ENCODE data around the gene NACC2.
"Not testable (repeated sequence)": the region's sequence is repeated elsewhere in the genome, so short reads cannot be mapped to it uniquely, and the experiment has no call there.

NACC2 gene

DNA sequence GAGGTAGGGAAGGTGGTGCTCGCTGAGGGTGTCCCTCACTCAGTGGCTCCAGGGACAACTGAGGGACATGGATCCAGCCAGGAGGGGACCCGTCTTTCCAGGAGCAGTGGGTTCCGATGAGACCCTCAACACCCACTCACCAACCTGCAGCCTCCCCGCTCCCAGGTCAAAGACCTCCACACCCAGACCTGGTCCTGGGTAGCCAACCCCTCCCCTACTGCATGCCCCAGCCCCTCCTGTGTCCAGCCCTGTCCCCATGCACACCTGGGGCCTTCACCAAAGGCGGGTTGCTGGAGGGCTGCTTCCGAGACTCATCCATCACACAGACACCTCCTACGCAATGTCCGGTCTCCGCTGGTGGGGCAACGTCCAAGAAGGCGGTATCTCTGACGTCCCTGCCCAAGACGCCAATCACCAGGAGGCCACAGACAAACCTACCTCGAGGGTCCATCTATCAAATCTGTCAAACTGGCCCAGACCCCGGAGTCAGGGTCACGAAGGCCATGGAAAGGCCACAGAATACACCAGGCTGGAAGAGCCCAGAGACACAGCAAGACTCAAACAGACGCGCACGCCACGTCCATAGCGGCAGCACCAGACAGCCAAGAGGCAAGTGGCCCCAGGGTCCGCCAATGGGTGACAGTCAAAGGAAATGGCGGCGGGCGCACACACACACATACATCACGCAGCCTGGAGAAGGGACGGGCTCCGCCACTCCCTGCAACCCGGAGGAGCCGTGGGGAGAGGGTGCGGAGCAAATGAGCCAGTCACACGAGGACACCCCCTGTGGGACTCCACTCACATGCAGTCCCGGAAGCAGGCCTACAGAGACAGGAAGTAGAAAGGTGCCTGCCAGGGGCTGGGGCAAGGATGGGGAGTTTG is 10.8 kb downstream of the NACC2 start:
- no peak for DNase-seq (ENCODE audit: low read depth)
- H3K4me3 ChIP-seq (ENCODE audit: low read depth, low read length): no peak overlapping the region

DNA sequence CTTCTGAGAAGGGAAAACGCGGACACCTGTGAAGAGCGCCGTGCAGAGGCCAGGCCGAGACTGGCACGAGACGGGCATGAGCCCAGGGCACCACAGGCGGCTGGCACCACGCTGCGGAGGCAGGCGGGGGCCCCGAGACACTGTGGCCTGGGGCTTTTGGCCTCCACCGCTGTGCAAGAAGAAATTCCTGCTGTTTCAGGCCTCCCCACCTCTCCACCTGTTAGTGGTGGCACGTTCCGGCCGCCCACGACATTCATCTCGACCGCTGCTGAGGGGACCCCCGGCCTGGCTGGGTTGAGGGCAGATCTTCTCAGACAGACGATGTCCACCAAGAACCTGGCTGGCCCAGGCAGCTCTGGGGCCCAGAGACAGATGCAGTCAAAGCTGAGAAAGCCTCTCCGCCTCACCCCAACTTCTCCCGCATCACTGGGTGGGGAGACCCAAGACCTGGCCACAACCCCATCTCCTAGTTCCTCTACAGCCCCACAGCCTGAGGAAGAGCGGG is 11.5 kb downstream of the NACC2 start:
- DNase-seq (ENCODE audit: low read depth): no peak

DNA sequence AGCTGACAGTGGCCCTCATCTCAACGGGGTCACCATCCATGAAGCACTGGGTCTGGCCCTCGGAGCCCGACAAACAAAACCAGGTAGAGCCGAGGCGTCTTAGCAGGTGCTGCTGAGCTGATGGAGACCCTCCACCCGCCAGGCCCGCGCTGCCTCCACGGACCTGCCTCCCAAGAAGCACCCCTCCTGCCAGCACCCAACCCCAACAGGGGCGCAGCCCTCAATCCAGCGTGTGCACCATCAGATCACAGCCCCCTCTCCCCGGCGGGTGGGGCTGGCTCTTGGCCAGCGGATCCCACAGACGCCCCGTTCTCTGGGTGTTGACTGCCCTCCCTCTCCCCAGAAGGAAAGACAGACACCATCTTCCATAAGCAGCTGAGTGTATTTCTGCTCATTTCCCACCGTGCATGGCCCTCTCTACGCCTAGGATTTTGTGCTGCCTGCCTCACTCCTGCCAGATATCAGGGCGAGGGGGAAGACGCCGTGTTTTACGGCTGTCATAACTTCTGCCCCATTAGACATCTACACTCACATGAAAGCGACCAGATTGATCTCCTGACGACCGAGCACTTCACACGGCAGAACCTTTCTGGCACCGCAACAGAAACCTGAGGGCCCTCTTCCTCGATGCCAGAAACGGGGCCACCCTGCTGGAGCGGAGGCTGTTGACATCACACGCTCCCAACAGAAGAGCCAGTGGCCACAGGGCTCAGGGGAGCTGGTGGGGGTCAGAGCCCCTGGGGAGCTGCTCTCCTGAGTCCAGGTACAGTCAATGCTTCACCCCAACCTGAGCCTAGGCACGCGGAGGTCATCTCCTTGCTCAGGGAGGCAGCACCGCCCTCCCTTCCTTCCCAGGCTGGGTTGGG is 12.4 kb downstream of the NACC2 start:
- no peak overlapping the region for H3K4me3 ChIP-seq (ENCODE audit: low read depth, low read length)
- DNase-seq (ENCODE audit: low read depth): no peak

More for the DNA sequence above, 11.5 kb downstream of the NACC2 start:
- H3K4me3 ChIP-seq (ENCODE audit: low read depth, low read length): no peak overlapping the region

DNA sequence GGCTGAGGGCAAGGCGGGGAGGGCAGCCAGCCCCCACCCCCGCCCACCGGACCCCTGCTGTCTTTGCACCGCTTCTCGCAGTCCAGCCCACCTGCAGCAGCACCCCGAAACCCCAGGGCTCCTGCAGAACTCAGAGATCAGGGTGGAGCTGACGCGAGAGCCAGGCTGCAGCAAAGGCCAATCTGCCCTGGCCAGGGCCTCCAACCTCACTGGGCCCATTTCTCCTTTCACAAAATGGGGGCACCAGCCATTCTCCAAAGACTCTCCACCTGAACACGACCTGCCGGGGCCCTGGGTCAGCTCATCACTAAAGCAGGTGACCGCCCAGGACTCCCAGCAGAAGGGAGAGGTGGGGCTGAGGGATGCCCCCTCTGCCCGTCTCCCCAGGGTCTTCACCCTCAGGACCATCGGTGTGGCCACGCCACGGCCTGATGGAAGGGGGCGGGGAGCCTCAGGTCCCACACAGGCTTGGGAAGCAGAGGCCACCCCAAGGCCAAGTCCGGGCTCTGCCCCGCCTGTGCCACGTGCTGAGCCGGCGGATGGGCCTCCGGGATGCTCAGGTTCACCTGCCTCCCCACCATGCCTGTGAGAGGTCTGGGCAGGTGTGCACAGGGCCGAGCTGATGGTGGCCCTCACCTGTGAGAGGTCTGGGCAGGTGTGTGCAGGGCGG is 13.1 kb downstream of the NACC2 start:
- no peak for DNase-seq (ENCODE audit: low read depth)

DNA sequence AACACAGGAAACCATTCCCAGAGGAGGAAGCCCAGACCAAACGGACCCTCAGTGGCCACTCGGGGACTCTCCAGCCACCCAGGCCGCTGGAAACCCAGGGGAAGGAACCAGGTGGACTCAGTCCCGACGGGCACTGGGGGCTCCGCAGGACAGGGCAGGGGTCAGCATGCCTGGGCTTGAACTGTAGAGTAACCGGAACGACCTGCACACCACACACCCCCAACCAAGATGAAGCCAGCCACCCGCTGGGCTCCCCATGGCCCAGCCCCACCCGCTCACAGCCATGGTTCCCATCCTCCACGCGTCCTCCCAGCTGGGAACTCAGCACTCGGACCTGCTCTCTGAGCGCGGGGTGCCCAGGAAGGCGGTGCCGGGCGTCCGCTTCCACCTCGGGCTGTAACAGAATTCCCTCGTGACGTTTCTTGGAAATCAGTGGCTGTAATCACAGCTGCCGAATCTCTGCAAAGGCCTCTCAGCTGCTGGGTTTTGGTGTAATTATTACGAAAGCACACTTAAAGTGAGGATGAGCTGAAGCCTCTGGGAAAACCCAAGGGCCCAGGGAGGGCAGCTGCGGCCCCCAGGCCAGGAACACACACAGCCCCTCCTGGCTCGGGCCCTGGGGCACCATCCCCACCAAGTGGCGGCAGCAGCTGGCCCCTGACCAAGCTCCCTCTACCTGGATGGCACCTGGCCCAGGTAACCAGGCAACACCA is 13.8 kb downstream of the NACC2 start:
- peak; percentile 30 for DNase-seq (ENCODE audit: low read depth)
- no peak overlapping the region for H3K4me3 ChIP-seq (ENCODE audit: low read depth, low read length)

More for the DNA sequence above, 13.1 kb downstream of the NACC2 start:
- no peak overlapping the region for H3K4me3 ChIP-seq (ENCODE audit: low read depth, low read length)

DNA sequence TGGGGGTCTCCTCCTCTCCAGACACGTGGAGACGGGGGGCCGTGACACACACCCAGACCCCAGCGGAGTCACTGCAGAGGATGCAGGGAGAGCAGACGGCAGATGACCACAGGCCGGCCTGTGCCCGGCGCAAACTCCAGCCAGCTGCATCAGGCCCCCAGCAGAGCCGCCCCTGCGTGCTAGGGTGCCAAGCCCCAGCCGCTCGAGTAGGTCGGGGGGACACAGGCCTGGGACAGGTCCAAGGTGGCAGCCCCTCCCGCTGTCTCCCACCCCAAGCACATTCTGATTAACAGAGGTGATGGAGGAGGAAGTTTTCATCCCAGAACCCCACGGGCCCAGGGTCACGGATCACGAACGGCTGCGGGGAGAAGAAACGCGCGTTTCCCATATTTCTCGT is 14.4 kb downstream of the NACC2 start:
- H3K4me3 ChIP-seq (ENCODE audit: low read depth, low read length): no peak overlapping the region
- DNase-seq (ENCODE audit: low read depth): no peak

DNA sequence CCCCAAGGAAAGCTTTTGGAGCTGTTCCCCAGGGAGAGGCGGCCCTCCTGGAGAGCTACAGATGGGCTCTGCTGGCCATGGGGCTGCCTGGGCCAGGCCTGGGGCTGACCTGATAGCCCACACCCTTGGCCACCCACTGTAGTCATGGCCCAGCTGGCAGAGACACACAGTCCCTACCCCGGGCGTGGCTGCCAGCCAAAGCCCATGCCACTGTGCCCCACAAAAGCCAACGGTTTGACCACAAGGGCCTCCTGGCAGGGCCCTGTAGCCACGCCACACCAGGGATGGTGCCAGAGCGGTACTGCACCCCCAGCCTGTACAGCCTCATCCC is 15.2 kb downstream of the NACC2 start:
- no peak overlapping the region for H3K4me3 ChIP-seq (ENCODE audit: low read depth, low read length)
- DNase-seq (ENCODE audit: low read depth): no peak

DNA sequence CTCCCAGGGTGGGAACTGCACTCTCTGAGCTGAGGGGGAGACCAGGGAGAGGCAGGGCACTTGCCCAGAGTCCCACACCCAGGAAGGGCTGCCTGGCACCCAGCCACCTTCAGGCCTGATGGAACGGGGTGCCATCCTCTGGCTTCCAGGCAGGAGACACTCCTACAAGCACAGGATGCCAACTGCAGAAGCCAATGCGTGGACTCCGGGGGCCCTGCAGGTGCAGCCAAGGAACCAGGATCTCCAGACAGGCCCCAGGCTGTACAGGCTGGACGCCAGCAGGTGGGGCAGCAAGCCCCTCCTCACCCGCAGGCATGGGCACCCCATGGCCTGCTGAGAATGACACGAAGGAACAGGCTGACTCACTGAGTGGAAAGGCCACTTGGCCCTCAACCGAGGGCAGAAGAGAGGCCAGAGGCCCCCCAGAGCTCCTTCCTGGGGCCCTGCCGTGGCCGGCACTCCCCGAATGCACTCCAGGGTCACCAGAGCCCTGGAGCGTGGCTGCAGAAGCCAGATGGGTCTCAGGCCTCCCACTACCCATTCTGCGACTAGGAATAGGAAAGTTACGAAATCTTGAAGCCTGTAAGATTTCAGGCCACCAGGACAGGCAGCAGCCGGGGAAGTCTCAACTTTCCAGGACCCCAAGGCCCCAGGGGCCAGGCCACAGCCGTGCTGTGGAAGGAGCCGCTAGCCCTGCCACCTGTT is 15.7 kb downstream of the NACC2 start:
- no peak for DNase-seq (ENCODE audit: low read depth)
- H3K4me3 ChIP-seq (ENCODE audit: low read depth, low read length): no peak overlapping the region

DNA sequence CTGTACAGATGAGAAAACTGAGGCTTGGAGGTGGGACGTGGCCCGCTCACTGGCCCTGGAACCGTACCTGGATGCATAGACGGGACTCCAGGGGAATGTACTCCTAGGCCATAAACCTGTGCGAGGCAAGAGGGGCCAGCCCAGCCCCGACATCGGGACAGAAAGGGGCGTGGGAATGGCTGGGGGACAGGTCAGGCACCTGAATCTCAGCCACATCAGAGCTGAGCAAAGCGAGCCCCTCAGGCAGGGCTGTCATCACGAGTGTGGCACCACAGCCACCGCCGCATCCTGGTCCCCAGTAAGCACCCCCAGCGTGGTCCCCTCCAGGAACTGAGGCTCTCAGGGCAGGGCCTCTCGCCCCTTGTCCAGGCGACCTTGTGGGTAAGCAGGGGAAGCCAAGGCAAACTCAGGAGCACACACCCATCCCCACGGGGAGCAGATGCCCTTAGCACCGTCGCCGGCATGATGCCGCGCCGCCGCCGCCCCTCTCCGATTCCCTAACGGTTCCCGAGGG is 16.5 kb downstream of the NACC2 start:
- H3K4me3 ChIP-seq (ENCODE audit: low read depth, low read length): no peak overlapping the region
- DNase-seq (ENCODE audit: low read depth): no peak

DNA sequence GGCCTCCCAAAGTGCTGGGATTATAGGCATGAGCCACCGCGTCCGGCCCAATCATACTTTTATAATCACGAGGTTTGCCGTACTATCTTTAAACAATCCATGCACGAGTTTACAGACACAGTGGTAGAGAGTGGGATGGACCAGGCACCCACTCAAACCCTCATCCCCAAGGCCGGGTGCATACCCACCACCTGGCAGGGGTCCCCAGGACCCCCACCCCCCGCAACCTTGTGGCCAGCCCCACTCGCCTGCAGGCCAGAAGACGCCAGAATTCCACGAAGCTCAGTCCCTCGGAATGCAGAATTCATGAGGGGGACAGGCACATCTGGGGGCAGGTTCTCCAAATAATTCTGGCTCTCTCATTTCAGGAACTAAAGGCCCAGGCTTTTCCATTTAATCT is 17.1 kb downstream of the NACC2 start:
- no peak for DNase-seq (ENCODE audit: low read depth)
- no peak overlapping the region for H3K4me3 ChIP-seq (ENCODE audit: low read depth, low read length)

DNA sequence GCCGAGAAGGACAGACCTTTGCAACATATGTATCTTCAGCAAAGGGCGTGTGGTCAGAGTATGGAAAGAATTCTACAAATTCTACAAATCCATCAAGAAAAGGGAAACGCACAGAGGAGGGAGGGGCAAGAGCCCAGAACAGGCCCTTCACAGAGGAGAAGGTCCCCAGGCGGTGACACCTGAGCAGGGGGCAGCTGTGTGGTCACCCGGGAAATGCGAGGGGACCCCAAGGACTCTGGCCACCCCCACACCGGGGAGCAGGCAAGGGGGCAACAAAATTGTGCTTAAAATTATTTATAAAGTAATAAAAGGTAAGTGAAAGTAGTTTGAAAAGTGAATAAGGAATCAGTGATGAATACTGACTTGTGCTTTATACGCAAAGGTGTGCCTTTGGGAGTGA is 17.6 kb downstream of the NACC2 start:
- no peak for DNase-seq (ENCODE audit: low read depth)
- no peak overlapping the region for H3K4me3 ChIP-seq (ENCODE audit: low read depth, low read length)

DNA sequence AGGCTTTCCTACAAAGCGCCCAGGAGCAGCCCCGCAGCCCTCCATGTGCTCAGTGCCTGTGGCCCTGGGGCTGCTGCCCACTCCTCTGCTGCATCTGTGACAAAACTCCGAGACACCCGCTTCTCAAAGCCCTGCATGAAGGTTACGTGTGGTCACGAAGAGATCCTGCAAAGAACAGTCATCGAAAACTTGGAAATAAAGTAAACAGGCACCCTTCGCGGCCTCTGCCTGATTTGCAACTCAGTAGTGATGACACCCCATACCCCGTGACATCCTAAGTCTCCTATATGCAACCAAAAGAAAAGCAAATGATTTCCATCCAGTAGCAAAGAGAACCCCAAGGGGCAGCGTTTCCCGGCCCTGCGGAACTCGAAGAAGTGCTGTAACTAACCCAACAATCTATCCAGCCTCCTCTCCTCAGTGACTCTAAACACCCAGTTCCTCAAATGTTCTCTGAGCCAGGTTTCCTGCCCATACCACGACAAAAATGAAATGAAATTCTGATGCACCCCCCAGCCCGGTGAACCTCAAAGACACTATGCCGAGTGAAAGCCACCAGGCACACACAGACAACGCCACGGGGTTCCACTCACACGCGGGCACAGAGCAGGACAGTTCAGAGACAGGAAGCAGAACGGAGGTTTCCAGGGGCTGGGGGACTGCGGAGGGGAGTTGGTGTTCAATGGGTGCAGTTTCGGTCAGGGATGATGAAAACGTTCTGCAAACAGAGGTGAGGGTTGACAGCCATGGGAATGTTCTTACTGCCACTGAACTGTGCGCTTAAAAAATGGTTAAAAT is 19.0 kb downstream of the NACC2 start:
- DNase-seq (ENCODE audit: low read depth): no peak

DNA sequence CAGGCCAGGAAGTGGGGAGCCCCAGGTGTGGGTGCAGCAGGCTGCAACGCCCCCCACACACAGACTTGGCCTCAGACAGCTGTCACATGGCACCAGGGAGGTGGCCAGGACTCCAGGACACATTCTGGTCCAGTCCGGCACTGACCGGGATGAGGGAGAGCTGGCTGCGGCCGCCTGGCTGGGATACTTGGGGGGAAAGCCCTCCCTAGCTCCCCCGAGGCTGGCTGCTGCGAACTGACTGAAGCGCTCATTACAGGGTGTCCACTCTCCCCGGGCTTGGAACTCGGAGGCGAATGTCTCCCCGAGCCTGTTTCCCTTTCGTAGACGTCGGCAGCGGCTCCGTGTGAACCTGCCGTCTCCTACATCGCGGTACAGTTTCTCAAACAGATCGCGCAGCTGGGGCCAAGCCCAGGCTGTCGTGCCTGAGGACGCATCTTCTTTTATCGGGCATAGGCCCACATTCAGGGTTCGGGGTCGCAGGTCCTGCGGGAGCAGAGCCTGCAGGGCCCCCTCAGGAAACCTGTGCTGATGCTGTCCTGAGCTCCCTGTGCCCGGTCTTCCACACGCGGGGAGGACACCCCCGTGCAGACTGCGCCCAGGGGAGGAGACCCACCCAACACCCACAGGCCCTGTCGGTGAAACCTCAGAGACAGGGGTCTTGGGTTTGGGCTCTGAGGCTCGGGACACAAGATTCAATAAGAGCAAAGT is 19.8 kb downstream of the NACC2 start:
- no peak for DNase-seq (ENCODE audit: low read depth)
- no peak overlapping the region for H3K4me3 ChIP-seq (ENCODE audit: low read depth, low read length)

More for the DNA sequence above, 19.0 kb downstream of the NACC2 start:
- no peak overlapping the region for H3K4me3 ChIP-seq (ENCODE audit: low read depth, low read length)

DNA sequence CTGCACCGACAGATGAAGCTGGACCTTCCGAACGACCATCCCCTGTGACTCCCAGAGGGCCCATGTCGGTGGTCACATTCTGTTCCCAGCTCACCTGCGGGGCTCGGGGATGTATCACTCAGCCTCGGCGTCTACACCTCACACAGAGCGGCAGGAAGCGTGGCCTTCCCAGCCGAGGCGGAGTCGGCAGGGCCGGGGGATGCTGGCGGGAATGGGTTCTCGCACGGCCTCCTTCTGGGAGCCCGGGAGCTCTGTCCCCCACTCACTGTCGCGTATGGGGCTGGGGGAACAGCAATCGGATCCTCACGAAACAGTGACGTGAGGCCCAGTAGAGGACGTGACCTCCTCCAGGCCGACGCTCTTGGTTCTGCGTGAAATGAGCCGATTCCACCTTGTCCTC is 20.4 kb downstream of the NACC2 start:
- DNase-seq (ENCODE audit: low read depth): no peak
- no peak overlapping the region for H3K4me3 ChIP-seq (ENCODE audit: low read depth, low read length)

DNA sequence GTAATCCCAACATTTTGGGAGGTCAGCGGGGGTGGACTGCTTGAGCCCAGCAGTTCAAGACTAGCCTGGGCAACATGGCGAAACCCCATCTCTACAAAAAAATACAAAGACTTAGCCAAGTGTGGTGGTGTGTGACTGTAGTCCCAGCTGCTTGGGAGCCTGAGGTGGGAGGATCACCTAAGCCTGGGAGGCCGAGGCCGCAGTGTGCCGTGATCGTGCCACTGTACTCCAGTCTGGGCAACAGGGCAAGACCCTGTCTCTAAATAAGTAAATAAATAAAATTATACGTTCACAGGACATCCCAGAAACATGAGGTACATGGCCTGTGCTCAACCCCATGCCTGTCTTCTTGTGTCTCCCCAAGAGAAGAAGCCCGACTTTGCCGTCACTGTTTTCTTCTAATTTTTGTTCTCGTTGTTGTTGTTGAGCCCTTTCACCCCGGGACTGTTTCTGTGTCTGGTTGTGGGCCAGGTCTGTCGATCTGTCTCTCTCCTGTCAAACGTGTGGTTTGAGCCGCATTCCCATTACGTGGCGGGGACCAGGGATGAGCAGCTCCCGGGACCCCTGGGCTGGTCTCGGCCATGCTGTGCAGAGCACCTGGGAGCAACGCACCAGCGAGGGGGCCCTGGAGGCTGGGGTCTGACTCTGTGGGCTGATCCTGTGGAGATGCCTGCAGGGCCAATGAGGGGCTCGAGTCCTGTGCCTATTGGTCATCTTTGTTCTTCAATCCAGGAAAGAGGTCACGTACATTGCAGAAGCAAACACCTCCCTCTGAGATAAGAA is 32.2 kb downstream of the NACC2 start:
- DNase-seq (ENCODE audit: low read depth): no peak
- H3K4me3 ChIP-seq (ENCODE audit: low read depth, low read length): no peak overlapping the region

DNA sequence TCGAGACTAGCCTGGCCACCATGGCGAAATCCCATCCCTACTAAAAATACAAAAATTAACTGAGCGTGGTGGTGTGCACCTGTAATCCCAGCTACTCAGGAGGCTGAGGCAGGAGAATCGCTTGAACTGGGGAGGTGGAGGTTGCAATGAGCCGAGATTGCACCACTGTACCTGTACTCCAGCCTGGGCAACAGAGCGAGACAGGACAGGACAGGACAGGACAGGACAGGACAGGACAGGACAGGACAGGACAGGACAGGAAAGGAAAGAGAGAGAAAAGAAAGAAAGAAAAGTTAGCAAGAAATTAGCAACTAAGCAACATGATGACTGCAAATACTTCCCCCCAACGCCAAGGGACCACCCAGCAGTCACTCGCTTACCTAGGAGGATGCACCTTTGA is 33.2 kb downstream of the NACC2 start:
- not testable (repeated sequence) for DNase-seq (ENCODE audit: low read depth); H3K4me3 ChIP-seq (ENCODE audit: low read depth, low read length)

Measured in skeletal muscle cell (primary cell).